GM19468 (cell line): Measurements from ENCODE around the gene RASSF4.

ENCODE experiments used
- ATAC-seq: cut with Tn5 transposase; IDR thresholded peaks from one replicate; pipeline ENCODE4 v1.9.1; 2021; ENCODE audit warnings: mild to moderate bottlenecking, moderate library complexity, moderate number of reproducible peaks; ENCODE audit not compliant: unreplicated experiment; ENCODE audit errors: extremely low read depth

The RASSF4 gene

DNA sequence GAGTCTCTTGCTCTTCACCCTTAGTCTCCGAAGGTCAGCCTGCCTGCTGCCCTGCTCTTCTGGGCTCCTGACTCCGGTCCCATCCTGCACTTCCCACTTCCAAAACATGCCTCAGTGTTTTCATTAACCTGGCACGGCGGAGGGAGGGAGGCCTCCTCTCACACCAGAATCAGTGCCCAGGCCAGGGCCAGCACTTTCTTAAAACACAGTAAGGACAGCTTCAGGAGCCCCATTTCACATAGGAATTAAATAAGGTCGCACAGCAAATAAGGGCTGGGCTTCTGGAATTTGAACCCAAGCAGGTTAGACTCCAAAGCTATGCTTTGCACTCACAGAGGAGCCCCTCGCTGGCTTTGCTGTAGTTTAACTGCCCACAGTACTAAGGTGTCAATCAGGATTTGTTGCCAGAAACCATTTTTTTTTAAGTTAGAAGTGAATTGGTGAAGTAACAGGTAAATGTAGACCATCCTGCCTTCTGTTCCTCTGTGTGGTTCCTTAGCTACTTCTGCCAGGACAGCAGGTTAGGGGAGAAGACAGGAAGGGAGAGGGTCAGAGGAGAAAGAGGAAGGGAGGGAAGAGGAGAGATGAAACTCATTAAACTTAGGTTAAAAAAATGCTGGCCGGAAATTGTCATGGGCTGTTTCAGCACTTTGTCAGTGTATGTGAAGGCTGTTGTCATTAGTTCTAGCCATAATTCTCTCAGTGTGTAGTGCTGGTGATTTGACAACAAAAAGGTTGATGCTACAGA, 1.1 kb downstream of the RASSF4 start:
- no peak for ATAC-seq

DNA sequence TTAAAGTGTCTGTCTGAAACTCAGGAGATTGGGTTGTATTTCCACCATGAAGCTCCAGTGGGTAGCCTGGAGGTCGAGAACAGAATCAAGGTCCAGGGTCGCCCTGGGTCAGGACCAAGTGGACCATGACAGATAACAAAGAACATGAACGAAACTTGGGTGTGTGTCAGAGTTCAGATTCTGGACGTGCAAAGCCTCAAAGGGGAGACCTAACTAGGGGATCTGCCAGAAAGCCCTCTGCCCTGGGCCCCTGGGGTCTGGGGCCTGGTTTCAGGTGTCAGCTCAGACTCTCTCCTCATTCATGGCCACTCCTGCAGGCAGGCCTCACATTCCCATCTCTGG, 1.6 kb downstream of the RASSF4 start:
- no peak for ATAC-seq

DNA sequence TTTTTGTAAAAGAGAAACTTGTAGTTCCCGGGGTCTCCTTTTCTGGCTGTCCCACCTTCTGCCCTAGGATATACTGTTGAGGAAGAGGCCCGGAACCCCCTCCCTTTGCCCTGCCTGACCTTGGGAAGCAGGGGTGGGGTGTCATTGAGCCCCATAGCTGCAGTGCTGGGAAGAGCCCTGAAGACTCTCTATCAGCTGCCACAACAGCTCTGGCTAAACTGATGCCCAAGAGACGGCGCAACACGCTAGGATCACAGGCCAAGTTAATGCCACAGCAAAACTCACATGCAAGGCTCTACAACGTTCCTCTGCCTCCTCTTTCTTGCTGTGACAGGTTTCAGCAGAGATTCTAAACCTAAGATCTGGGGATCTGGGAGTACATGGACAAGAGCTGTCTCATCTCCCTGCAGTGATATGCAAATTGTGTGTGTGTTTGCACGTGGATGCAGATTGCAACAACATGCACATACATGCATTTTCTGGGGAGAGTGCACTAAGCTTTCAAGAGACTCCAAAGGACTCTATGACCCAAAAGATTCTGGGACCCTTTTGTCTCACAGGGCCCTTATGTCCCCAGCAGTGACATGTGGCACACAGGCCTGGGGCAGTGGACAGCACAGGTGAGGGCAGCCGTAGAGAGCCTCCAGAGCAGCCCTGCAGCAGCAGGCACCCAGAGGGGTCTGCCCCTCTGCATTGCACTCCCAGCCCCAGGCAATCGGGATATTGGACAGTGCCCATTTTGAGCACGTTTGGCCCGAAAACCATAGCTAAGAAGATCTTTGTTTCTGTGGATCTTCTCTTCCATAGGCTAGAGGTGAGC, 2.5 kb downstream of the RASSF4 start:
- no peak for ATAC-seq

DNA sequence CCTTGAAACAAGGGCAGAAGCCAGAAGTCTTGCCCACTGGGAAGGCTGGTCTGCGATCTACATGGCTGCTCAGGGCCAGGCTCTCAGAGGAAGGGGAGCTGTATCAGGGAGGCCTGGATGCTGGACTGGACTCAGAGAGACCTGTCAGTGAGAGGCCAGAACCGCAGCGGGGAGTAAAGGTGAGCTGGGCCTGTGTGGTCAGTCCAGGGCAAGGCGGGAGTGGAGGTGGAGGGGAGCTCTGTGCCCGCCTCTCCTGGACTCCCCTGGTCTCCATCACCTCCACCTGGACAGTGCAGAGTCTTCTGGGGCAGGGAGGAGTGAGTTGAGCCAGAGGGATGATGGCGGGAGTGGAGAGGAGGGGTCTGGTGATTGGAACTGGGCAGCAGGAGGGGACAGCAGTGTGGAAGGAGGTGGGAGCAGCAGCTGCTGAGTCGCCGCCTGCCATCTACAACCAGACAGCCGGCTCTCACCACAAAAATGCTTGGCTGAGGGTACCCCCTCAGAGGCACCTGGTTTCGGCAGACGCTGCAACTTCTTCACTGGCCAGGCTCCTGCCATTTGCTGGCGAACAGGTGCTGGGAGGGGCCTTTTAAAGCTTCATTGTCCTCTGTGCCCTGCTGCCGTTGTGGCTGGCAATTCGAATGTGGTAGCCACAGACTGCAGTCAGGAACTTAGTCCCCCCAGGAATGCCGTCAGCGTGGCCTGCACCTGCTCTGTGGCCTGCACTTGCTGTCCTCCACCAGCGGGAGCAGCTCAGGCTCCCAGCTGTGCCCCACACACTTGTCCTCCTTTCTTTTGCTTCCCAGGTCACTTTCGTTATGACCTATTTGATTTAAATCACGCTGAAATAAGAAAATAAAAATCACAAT, 3.5 kb downstream of the RASSF4 start:
- no peak for ATAC-seq

DNA sequence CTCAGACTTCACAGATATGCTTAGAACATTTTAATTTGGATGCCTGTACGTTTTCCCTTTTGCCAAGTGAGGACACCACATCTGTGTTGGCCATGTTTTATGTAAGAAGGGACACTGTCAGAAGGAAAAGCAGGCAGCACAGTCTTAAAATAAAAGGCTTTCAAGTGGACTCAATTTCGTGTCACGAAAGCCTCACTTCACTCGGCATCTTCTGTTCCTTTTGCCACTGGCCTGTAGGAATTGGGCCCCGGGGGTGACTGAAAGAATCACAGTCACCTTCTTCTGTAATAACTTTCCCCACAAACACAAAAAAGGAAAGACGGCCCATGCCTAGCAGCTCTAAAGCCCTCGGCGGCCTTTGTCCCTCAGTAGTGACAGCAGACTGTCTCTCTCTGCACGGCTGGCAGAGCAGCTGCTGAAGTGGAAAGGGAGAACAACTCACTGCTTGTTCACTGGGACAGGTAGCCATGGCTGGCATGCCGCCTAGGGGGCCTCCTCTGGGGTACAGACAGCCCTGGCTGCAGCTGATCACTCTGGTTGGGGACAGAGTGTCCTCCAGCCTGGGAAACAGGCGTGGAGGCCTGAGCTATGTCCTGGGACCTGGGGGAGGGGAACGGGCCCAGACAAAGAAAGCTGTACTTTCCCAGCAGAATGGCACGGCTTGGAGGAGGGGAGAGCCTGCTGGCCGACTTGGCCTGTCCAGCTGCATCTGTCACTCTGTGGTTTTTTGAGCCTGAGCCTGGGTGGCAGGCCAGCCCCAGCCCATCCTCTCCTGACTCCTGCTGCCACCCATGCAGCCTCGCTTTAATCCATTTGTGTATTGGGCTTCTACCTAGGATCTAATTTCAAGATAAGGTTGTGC, 4.4 kb downstream of the RASSF4 start:
- no peak for ATAC-seq

DNA sequence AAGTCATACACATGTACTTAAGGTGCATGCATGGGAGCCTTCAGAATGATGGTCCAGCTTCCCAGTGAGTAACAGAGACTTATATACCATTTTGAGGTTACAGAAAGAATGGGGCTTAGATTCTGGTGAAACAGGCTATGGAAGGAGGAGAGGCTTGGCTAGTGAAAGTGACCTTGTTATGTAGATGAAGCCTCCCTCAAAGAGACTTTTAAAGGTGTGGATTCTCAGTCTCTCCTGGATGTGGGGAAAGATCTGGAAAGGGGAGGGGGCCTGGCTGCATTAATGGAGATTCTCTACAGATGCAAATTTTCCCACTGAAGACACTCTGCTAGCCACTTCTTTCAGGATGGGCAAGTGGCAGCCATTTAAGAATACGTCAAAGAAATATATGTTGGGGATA, 5.5 kb downstream of the RASSF4 start:
- no peak for ATAC-seq

DNA sequence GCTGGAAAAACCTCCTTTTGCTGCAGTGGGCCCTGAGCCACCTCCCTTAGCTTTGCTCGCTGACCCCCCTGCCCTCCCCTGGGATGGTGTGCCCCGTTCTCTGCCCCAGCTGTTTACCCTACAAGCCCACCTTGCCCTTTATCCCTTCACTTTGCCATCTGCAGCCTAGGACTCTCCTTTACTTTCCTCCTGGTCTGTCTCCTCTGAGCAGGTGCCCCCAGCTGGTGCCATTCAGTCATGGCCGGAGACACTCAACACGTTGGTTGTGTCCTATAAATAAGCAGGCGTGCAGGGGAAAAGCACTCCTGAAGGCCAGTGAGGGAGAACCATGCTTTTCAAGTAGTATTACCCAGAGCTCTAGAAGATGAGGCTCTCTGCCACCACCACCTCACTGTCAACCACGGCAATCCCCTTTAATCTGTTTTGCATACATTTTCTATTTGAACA, 6.1 kb downstream of the RASSF4 start:
- no peak for ATAC-seq

DNA sequence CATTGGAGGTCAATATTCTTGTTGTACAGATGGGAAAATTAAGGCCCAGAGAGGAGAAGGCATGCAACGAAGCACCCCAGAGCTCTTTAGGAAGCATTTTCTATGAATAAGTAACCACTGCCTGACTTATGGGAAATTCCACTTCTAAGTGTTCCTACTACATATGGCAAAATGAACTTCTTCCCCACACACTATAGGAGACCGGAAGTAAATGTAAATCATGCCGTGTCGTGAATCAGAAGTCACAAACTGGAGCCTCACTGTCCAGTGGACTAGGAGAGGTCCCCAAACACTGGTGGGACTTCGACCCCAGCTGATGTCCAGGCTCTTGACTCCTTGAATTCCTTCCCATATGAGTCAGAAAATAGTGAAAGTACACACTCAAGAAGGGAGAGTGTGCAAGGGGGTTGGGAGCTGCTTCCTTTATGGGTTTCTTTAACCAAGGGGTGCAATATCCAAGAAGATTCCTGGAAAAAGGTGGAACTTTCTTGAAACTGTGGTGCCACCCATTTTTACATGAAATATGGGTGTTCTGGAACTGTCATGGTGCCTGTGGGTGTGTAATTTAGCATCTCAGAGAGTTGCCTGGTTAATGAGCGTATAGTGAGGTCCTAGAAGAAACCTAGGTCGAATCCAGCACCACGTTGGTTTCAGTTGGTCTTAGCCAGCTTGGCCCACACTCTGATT, 6.7 kb downstream of the RASSF4 start:
- ATAC-seq: no peak

DNA sequence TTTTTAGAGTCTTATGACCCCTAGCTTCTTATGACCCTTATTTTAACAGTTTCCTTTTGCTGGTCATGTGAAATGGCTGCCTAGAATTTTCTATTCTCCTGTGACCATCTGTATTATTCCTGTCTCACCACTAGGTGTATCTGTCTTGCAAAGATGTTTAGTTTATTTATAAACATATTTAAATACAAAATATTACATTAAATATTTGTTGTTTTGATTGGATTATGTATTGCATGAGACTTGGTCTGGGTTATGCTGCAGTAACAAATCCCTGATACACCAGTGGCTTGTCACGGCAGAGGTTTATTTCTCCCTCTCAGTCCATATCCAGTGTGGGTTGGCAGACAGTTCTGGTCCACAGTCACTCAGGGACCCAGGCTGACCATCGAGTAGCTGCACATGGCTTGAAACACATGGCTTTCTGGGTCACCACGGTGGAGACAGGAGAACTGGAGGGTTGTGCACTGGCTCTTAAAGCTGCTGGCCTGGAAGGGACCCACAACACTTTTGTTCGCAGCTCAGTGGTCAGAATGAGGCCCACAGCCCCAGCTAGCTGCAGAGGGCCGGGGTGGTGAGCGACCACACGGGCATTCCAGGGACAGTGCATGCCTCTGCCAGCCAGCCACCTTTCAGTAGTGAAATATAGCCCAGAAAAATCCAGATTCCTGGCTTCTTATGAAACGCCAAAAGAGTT, 7.4 kb downstream of the RASSF4 start:
- ATAC-seq: no peak

DNA sequence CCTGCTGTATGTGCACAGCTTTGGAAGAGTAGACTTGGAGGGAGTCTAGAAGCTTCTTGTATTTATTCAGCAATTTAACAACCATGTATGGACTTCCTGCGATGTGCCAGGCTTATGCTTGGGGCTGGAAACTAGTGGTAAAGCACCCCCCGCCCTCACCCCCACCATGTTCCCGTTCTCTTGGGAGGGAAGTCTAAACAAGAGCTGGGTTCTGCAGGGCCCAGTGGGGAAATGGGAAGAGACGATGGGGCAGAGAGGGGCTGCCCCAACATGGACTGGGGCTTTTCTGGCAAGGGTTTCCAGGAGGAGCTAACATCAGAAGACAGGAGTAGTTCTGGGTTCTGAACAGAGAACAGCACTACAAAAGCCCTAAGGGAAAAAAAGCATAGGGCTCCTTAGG, 8.0 kb downstream of the RASSF4 start:
- ATAC-seq: no peak

DNA sequence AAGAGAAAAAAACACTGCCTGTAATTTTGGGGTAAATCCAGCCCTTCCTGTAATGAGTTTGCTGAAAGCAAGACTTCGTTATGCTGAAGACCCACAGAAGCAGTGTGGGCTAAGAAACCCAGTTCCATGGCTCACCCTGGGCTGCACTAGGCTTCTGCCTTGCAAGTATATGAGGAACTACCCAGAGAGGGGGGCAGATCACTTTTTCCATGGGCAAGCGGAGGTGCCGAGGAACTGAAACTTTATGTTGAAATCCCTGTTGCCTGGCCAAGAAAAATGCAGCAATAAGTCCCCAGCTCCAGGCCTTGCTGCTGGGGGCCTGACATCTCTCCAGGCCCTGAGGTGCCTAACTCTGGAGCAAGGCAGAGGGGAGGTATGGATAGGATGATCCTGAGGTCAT, 8.5 kb downstream of the RASSF4 start:
- no peak for ATAC-seq

DNA sequence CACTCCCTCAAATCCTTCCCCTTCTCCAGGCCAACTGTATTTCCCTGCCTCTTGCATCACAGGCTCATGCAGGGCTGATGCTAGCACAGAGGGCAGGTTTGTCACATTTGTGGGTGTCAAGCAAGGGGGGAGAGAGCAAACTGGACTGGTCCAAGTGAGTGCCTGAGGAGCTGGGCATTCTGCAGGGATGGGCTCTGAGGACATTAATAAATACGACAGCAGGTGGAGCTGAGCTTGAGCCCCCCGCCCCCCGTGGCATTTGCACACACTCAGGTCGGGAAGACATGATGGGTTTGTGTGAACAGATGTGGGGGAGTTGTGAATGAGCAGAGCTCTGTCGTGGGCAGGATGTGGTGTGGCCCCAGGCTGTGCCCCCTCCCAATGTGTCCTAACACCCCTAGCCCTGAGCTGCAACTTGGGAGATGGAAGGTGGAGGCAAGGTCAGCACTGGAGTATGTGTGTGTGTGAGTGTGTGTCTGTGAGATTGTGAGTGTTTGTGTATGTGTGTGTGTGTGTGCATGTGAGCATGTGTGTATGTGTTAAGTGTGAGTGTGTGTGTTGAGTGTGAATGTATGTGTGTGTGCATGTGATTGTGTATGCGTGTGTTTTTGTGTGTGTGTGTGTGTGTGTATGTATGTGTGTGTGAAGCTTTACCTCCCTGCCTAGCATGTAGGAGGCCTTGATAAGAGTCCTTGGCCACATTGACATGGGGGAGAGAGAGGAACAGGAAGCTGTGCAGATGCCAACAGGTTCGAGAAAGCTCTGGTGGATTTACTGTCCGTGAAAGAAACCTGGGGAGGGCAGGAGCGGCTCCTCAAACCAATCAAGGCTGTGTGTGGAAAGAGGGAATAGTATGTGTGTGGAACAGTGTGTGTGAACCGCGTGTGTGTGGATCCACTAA, 9.1 kb downstream of the RASSF4 start:
- no peak for ATAC-seq

DNA sequence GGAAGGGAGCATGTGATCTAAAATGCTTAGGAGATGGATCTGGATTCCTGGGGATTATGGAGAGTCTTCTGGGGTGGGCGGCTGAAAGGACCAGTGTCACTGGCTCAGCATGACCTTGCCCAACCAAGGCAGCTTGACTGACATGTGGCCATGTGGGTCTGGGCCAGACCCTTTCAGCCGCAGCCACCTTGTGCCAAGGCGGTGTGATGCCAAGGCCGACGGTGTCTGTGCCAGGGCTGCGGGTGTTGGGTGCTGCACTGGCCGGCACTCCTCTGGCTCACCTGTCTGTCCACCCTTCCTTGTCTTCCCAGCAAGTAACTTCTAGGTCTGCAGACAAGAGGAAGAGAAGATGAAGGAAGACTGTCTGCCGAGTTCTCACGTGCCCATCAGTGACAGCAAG, 10.3 kb downstream of the RASSF4 start:
- ATAC-seq: no peak

DNA sequence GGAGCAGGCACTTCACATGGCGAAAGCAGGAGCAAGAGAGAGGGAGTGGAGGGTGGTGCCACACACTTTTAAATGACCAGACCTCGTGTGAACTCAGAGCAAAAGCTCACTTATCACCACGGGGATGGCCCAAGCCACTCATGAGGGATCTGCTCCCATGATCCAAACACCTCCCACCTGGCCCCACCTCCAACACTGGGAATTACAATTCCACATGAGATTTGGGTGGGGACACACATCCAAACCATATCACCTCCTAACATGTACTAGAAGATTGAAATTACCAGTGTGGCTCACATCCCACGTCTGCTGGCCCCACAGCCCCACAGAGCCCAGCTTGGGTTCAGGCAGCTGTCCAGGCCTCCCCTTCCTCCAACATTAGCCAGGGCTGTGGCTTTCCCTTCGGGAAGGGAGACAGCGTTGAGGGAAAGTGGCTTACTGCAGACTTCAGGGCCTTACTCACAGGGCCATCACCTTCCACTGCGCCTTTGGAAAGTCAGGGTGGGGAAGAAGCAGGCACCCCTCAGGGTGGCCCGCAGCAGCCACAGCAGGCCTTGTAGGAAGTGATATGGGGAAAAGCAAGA, 11.3 kb downstream of the RASSF4 start:
- ATAC-seq: no peak

DNA sequence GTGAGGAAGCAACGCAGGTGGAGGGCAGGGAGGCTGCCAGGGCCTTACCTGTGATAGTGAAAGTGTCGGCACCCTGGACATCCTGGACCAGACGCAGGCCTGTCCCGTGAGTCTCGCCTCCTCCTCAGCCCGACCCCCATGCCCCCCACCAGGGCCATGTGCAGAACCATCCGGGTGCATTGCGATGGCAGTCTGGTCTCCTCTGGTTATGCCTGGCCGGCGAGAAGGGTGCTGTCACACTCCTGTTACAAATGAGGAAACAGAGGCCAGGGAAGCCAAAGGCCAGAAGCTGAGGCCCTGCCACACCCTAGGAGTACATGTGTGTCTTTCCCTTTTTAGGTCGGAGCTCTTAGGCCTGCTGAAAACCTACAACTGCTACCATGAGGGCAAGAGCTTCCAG, 11.8 kb downstream of the RASSF4 start:
- no peak for ATAC-seq

DNA sequence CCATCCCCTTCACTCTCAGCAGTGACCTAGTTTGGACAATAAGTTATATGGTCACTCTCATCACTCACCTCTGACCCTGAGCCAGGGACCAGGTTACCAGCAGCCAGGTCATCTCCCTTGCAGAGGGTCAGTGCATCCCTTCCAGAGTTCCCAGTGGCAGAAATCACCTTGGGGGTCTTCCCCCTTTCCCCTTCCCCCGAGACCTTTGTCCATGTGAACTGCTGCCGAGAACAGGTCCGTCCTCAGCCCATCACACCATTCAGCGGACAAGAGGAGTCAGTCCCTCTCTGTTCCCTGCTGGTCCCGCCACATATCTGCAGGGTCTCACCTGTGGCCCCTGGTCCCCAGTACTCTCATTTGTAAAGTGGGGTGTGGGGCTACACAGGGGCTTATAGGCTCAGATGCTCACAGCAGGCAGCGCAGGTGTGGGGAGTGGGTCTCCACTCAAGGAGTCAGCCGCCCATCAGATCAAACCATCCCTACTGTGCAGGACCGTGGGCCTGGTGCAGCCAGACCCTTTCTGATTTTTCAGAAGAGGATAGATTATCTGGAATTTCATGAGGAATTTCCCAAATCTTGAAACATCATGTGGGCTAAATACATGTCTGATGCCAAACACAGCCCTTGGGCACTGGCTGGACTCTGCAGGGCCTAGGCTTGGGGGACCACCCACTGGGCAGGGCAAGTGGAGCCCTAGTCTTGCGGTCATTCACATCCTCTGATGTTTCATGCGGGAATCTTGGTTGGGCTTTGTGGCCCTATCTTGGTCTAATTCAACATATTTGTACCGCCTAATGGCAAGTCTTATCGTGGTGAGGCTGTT, 12.5 kb downstream of the RASSF4 start:
- ATAC-seq: no peak

DNA sequence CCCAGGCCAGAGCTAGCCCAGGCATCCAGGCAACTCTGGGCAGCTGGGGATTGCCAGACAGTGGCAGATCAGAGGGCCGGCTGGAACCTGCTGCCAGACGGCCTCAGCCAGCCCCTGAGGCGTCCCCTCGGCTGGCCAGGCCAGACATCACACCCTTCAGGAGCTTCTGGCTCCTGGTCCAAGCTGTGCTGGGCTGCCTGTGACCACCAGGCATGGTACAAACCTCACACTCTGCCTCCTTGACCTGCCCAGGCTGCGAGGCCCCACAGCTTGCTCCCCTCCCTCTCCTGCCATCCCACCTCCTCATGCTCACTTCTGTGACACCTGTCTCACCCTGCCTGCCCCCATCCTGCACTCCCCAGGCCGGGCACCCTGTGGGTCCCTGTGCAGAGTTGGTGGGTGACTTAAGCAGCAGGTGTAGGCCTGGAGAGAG, 13.3 kb downstream of the RASSF4 start:
- no peak for ATAC-seq
